Bronchial epithelial cell (primary cell): Measurements from ENCODE around the gene RTL10. TPM values are rescaled to one million over a fixed set of nuclear protein-coding genes. Genes with fewer than 3 reads are reported as not detected.
"Not testable (repeated sequence)": the region's sequence is repeated elsewhere in the genome, so short reads cannot be mapped to it uniquely, and the experiment has no call there.

Source experiments
- DNase-seq: peaks from one replicate; pipeline ENCODE4 v3.0.0-alpha.2; 2010; ENCODE audit warnings: low read depth
- FAIRE-seq: peaks from 2 replicates; lab custom pipeline; 2011; peaks lifted over from hg19 to GRCh38; lab: Jason Lieb, UNC
- H3K27me3 ChIP-seq: 2 replicates; pipeline ENCODE4 v1.5.1; 2011; ENCODE audit warnings: low read length; ENCODE audit not compliant: control insufficient read depth, insufficient read depth
- H3K36me3 ChIP-seq: 2 replicates; pipeline ENCODE4 v1.5.1; 2011; ENCODE audit warnings: low read length; ENCODE audit not compliant: control insufficient read depth, insufficient read depth
- H3K4me3 ChIP-seq: 2 replicates; pipeline ENCODE4 v1.5.1; 2011; ENCODE audit warnings: mild to moderate bottlenecking, low read depth, low read length, control low read depth
- CTCF ChIP-seq: IDR thresholded peaks from 2 replicates; pipeline ENCODE4 v1.5.1; 2011; ENCODE audit warnings: mild to moderate bottlenecking, moderate library complexity, low read length, control low read depth, inconsistent platforms; ENCODE audit not compliant: insufficient read depth, severe bottlenecking
- total RNA-seq: library from RNA; depleted of rRNA; stranded (reverse); fragments of >200 nt; gene quantifications from 2 replicates; pipeline ENCODE4 v1.2.1, GENCODE V29; 2014

The RTL10 gene
- total RNA-seq, 1 donor from 2014 or later = 9.5 TPM

- no peak for FAIRE-seq
- no peak overlapping the region for H3K4me3 ChIP-seq
- no peak for TF ChIP-seq CTCF
Measured at GRCh38 chr22:19840059-19840458, 14.6 kb downstream of the RTL10 start.

GRCh38 chr22:19837915-19838314 lies 16.8 kb downstream of the RTL10 start:
- peak; percentile 28 for FAIRE-seq
- H3K4me3 ChIP-seq = no peak overlapping the region
- DNase-seq = no peak
- H3K36me3 ChIP-seq = no peaks in the 10 kb centered on the region
- no peak for TF ChIP-seq CTCF
- H3K27me3 ChIP-seq = no peaks in the 10 kb centered on the region

More at GRCh38 chr22:19840059-19840458, 14.6 kb downstream of the RTL10 start:
- Histone ChIP-seq H3K36me3 (no peaks in the 10 kb centered on the region), H3K27me3 (no peaks in the 10 kb centered on the region)
- no peak for DNase-seq

GRCh38 chr22:19836512-19836911 lies 18.2 kb downstream of the RTL10 start:
- DNase-seq (no peak), FAIRE-seq (no peak)
- no peaks in the 10 kb centered on the region for H3K36me3 ChIP-seq
- H3K27me3 ChIP-seq = no peaks in the 10 kb centered on the region
- no peak overlapping the region for H3K4me3 ChIP-seq
- no peak for TF ChIP-seq CTCF

DNA sequence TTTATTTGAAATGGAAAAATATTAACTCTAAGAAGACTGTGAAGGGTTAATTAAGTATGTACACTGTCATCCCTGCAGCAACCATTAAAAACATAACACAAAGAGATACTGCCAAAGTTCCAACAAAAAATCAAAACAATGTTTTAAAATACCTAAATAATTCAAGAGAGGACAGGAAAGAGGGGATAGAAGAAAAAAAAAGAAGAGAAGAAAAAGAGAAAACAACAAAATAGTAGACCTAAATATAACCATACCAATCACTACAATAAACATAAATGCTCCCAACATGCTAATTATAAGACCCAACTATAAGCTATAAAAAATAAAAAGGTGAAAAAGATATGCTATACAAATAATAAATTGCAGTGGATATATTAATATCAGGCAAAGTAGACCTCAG lies 20.1 kb downstream of the RTL10 start:
- Histone ChIP-seq H3K4me3 (no peak overlapping the region), H3K36me3 (no peaks in the 10 kb centered on the region), H3K27me3 (no peaks in the 10 kb centered on the region)
- TF ChIP-seq CTCF = no peak
- DNase-seq = no peak
- no peak for FAIRE-seq

- H3K4me3 ChIP-seq, FAIRE-seq: not testable (repeated sequence)
Measured at GRCh38 chr22:19833327-19833726, 21.3 kb downstream of the RTL10 start.

DNA sequence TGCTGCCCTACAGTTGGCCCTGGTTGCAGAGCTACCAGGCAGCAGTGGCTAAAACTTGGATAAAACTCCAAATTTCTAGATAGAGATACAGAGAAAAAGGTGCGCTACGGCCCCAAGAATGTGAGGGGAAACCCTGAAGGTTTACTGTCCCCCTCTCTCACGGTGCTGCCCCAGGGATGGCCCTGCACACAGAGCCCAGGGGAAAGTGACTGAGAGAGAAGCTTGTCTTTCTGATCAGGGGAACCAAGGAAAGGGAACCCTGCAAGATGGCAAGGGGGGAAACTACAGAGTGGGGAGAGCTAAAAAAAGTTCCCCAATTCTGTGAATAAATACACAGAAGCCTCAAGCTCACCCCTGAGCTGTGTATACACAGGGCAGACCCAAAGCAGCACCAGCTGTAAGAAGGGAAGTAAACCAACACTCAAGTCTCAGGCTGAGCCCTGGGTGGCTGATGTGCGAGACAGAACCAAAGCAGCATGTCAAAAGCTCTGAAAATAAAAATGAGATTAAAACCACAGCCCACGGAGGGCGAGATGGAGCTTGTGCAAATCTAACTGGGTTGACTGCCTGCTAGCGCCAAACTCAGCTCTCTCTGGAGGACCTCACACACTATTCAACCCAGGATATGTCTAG lies 22.1 kb downstream of the RTL10 start:
- DNase-seq (no peak), FAIRE-seq (no peak)
- H3K27me3 ChIP-seq = no peaks in the 10 kb centered on the region
- TF ChIP-seq CTCF = no peak
- no peaks in the 10 kb centered on the region for H3K36me3 ChIP-seq
- H3K4me3 ChIP-seq = no peak overlapping the region

More at GRCh38 chr22:19833327-19833726, 21.3 kb downstream of the RTL10 start:
- not testable (repeated sequence) for H3K36me3 ChIP-seq, DNase-seq, H3K27me3 ChIP-seq

- FAIRE-seq, H3K27me3 ChIP-seq, DNase-seq, H3K4me3 ChIP-seq, H3K36me3 ChIP-seq: not testable (repeated sequence)
Measured at GRCh38 chr22:19831979-19832378, 22.7 kb downstream of the RTL10 start.
